HG02610 (cell line): ENCODE results near the gene MTHFR.

Source experiments
- ATAC-seq: cut with Tn5 transposase; IDR thresholded peaks from one replicate; pipeline ENCODE4 v1.9.1; 2021; ENCODE audit warnings: mild to moderate bottlenecking, moderate library complexity; ENCODE audit not compliant: unreplicated experiment

The MTHFR gene

DNA sequence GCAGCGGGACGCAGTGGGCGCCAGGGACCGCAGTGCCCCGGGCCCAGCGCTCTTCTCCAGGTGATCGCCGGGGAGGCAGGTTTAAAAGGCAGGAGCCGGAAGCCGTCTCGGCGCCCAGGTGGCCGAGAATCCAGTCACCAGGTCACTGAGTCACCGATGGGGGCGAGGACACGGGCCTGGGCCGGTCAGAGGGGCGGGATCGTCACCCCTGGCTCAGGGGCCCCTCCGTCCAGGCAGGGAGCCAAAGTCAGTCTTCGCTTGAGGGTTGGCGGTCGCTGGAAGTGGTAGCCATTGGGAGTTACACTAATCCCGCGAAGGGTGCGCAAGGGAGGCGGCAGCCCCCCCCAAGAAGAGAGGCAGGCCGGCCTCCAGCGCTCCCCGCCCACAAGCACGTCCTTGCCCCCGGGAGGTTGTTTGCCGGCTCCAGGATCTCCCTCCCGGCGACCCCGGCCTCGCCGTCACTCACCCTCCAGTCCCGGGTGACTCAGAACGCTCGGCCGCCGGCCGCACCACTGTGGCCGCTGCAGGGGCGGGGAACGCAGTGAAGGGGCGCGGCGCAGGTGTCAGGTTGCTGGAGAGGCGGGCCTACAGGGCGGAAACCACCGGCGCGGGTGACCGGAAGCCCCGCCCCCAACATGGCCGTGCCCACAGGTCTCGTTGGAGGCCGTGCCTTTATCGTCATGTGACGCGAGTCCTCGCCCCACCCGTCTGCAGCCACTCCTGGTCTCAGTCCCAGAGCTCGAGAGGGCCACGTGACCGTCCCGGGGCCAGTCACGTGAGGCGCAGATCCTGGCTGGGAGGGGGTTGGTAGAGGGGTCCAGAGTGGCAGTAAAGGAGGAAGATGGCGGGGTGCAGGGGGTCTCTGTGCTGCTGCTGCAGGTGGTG lies at the start of gene MTHFR, which contains the start of gene CLCN6:
TSS of gene MTHFR (minus strand) at position 543 of the 885 bp plus-strand sequence. CDS start 2,848 bp downstream, outside the sequence.
TSS of gene CLCN6 (plus strand) at position 770 of the 885 bp plus-strand sequence. CDS start at position 842, 72 bp downstream.
- peak; percentile 80 for ATAC-seq

DNA sequence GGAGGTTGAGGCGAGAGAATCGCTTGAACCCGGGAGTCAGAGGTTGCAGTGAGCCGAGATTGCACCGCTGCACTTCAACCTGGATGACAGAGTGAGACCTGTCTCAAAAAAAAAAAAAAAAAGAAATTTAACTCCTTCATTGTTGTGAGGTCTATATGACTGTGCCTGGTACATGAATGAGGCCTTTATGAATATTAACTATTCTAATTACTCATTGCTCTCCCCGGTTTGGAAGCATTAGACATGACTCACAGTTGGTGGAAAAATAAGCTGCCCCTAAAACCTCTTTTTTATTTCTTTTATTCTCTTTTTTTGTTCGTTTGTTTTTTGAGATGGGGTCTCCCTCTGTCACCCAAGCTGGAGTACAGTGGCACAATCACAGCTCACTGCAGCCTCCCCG lies 49.7 kb upstream of the MTHFR start:
- no peak for ATAC-seq

DNA sequence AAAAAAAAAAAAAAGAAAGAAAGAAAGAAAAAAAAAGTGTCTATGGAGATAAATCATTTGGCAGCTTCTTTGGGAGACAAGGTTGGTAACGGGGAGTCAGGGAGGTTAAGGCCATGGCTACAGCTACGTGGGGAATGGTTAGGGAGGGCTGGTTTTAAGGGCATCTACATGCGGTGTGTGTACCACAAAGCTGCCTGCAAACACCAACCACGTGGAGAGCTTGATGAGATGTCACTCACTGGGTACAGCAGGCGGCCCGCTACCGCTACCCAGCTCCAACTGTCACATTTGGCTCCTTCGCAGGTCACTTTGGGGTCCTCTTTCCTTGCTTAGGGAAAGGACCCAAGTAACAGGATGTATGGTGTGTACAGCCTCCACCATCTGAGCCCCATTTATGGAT lies 48.8 kb upstream of the MTHFR start:
- no peak for ATAC-seq

DNA sequence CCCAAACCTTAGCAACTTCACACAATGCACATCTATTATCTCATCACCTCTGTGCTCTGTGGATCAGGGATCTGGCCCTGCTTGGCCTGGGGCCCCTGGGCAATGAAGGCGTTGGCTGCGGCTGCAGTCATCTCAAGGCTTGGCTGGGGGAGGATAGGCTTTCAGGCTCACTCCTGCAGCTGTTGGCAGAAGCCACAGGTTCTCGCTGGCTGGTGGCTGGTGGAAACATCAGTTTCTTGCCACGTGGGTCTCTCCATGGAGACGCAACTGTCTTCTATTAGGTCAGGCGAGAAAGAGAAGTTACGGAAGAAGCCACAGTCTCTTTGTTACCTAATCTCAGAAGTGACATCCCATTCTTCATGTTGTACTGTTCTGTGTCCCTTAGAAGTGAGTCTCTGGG lies 45.4 kb upstream of the MTHFR start:
- no peak for ATAC-seq

DNA sequence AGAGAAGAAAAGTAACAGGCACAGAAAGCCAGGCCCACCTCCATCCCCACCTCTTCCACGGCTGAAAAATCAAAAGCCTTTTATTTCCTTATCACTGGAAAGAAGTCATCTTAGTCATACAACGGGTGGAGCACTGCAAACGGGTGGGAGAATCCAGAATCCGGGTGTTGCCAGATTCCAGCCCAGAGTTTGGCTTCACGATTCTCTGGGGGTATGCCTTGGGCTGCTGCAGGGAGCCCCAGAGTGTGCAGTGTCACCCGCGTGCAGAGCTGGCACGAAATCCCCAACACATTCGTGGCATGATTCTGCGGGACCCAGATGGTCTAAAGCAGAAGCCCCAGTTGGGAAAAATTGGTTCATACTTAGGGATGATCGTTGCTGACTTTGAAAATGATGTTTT lies 44.4 kb upstream of the MTHFR start:
- ATAC-seq = no peak

DNA sequence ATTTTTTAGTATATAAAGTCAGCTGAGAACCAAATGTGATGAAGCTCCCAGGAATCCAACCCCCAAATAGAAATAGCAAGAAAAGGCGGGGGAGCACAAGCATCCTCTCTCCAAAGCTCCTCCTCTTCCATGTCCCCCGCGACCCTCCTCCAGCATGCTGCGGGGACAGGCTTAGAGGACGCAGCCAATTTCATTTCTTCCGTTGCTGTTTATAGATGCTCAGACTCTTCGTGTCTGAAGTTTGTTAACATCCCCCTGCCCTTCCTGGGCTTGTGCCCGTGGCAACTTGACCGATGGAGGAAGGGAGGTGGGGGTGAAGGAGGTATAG lies 42.6 kb upstream of the MTHFR start:
- no peak for ATAC-seq

DNA sequence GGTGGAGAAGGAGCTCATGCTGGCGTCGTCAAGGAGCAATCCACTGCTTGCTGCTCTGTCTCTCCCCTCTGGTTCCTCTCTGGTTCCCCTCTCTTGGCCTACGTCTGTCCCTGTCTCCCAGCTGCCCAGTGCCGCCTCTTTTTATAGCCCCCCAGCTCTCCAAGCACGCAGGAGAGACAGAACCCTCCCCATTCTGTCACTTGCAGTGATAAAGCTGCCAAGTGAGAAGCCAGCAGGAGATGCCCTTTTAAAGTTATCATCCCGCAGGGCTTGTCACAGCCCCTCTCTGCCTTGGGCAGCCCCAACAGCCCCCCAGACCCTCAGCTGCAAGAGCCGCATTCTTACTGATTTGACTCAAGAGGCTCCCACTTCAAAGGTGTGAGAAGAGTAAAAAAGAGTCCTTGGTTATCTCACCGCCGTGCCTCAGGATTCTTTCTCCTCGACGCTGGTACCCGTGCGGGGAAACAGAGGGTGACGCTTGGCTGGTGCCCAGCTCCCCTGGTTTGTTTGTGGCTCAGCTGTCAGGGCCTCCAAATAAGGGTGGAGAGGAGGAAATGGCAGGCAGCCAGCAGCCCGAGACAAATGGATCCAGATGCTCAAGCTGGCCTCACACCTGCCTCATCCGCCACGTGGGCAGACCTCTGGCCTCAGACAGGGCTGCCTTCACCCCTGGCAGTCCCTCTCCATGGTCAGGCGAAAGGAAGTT lies 42.1 kb upstream of the MTHFR start, which contains the start of gene NPPA:
TSS of gene NPPA (minus strand) at position 117 of the 706 bp plus-strand sequence. CDS start at position 18, 99 bp downstream.
- ATAC-seq = no peak

DNA sequence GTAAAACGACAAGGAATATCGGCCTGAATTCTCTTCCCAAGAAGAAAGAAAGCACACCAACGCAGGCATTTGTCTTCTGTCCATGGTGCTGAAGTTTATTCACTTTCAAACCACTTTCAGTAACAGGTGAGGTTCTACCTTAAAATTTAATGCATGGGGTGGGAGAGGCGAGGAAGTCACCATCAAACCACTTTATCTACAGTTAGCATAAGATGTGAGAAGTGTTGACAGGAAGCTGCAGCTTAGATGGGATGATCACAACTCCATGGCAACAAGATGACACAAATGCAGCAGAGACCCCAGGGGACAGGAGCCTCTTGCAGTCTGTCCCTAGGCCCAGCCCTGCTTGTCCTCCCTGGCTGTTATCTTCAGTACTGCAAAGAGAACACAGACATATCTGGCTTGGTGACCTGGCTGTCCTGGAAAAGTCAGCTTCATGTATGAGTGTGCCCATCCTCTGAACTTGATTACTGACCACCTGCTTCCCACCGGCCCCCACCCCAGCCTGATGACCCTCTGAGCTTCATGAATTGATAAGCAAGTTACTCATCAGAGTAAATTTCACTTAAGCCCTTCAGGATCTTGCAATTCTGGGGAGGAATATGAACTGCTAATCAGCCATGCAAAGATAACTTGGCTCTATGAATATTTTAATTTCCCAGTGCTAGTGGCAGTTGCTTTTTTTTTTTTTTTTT lies 40.0 kb upstream of the MTHFR start:
- ATAC-seq = no peak

DNA sequence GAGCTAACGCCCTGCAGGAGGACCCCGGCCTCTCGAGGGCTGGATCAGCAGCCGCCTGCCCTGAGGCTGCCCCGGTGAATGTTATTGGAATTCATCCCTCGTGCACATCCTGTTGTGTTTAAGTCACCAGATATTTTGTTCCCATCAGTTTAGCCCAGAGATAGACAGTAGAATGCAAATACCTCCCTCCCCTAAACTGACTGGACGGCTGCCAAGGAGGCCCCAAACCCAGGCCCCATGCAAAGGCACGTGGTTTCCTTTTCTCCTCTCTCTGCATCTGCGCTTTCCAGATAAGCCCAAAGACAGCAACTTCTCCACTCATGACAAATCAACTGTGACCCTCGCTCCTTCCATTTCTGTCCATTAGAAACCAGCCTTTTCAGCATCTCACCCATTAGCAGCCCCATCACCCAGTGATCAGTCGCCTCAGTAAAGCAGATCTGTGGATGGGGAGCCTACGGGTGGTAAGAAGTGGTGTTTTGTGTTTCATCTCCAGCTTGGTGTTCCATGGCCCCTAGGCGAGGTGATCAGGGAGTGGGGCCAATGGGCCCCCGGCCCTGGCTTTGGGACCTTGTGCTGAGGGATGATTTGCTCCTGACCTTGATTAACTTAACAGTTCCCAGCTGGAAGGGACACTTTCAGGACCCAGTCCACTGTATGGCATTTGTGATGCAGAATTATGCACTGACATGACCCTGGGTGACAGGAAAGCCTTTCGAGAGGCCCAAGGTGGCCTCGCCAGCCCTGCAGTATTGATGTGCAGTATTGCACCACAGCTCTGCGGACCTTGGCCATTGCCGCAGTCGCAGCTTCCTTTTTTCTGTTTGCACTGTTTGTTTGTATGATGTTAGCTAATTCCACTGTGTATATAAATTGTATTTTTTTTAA lies 36.6 kb upstream of the MTHFR start:
- ATAC-seq = no peak

DNA sequence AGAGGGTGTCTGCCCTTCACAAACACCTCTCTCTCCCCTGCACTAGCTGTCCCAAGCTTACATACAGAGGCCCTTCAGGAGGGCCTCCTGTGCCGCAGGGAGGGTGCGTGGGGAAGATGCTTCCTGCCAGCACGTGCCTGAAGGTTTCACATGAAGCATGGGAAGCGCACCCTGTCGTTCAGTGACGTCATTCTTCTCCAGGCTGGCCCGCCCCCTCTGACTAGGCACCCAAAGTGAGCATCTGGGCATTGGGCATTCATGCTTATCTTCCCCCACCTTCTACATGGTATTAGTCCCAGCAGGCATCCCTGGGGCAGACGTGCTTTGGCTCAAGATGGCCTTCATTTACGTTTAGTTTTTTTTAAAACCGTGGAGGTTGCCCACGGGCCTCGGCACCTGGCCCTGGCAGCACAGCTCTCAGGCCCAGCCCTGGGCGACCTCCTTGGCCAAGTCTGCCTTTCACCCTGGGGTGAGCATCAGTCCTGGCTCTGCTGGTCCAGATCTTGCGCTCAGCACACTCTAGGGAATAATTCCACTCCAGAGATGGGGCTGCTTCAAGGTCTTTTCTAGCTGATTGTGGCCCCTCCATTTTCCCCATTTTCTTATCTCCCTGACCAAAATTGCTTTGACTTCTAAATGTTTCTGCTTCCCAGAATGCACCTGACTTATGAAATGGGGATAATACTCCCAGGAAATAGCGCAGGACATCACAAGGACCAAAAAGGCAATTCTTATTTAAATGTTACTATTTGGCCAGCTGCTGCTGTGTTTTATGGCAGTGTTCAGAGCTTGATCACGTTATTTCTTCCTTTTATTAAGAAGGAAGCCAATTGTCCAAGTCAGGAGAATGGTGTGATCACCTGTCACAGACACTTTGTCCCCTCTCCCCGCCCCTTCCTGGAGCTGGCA lies 35.7 kb upstream of the MTHFR start:
- ATAC-seq = no peak

DNA sequence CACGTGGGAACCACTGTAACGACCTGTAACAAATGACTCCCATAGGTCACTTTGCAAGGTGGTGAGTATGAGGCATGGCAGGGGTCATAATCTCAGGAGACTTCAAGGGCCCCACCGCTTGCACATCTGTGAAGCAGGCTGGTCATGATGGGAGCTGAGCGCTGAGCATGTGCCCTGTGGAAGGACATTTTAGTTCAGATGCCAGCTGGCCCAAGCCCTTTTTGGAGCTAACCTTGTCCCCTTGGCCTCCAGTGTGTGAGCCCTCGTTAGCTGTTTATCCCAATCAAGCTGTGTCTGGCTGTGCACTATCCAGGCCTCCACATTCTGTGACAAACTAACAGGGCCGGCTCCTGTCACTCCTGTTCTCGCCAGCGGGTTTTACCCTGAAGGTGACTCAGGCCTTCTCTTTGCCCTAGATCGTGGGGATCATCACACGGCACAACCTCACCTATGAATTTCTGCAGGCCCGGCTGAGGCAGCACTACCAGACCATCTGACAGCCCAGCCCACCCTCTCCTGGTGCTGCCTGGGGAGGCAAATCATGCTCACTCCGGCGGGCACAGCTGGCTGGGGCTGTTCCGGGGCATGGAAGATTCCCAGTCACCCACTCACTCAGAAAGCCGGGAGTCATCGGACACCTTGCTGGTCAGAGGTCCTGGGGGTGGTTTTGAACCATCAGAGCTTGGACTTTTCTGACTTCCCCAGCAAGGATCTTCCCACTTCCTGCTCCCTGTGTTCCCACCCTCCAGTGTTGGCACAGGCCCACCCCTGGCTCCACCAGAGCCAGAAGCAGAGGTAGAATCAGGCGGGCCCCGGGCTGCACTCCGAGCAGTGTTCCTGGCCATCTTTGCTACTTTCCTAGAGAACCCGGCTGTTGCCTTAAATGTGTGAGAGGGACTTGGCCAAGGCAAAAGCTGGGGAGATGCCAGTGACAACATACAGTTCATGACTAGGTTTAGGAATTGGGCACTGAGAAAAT lies 34.3 kb upstream of the MTHFR start:
- ATAC-seq = no peak

DNA sequence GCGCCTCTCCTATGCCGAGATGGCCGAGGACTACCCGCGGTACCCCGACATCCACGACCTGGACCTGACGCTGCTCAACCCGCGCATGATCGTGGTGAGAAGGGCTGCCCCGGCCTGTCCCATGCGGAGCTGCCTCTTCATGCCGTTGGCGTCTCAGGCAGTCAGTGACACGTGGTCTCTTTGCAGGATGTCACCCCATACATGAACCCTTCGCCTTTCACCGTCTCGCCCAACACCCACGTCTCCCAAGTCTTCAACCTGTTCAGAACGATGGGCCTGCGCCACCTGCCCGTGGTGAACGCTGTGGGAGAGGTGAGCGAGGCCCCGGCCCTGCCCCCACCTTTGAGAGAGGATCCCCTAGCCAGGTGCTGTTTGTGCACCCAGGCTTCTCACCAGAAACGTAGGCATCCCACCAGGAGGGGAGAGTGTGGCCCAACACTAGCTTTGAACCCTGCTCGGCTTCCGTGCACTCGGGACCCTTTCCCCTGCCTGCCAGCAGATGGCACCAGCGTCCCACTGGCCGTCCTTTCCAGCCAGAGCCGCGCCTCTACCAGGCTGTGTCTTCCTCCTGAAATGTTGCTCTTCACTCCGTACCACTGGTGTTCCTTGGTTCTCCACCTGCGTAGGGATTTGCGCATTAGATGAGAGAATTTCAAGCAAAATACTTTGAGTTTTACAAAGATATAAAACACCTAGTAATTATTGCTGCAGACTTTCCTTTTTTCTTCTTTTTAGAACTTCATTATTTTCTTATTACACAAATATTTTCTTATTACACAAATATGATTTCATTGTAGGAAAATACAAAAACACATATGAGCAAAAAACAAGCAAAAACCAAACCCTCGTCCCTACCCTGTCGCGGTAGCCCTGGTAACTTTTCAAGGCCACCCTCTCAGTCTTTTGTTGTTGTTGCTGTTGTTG lies 32.8 kb upstream of the MTHFR start:
- no peak for ATAC-seq

DNA sequence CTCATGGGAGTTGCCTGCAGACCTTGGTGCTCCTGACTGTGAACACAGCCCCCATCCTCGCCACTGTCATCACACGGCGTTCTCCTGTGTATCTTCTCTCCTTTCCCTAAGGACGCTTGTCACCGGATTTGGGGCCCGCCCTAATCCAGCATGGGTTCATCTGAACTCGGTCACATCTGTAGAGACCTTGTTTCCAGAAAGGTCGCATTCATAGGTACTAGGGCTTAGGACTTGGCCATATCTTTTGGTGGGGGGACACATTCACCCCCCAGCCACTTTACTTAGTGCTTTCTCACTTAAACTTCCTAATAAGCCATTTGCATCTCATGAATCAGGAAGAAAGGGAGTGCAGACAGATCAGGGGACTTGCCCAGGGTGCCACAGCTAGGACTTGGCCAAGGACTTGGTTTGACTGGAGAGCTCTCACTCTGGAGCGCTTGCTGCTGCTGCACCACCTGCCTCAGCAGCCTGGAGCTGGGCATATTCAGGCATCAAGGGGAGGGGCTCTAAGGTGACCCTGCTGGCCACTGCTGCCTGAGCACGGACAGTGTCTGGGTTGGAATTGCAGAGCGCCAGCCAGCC lies 32.1 kb upstream of the MTHFR start:
- no peak for ATAC-seq

DNA sequence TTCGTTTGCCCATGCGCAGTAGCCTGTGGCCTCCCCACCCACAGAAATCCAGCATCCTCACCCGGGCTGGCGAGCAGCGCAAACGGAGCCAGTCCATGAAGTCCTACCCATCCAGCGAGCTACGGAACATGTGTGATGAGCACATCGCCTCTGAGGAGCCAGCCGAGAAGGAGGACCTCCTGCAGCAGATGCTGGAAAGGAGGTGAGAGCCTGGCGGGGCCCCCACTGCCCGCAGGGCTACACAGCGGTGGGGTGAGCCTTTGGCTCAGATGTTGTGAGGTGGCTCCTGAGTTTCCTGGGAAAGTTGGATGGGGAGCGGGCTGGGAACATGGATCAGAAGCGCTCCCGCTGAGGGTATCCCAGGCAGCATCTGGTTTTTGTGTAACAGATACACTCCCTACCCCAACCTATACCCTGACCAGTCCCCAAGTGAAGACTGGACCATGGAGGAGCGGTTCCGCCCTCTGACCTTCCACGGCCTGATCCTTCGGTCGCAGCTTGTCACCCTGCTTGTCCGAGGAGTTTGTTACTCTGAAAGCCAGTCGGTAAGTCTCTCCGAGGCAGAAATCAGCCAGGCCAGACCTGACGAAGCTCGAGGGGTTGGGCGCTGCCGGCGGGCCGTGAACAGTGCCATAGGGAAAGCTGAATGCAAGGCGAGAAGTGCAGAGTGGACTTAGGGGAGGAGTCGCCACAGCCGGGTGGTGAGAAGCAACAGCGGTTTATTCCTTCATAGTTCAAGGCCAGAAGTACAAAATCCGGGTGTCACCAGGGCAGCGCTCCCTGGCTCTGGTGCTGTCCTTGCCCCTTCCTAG lies 31.4 kb upstream of the MTHFR start:
- ATAC-seq = no peak

DNA sequence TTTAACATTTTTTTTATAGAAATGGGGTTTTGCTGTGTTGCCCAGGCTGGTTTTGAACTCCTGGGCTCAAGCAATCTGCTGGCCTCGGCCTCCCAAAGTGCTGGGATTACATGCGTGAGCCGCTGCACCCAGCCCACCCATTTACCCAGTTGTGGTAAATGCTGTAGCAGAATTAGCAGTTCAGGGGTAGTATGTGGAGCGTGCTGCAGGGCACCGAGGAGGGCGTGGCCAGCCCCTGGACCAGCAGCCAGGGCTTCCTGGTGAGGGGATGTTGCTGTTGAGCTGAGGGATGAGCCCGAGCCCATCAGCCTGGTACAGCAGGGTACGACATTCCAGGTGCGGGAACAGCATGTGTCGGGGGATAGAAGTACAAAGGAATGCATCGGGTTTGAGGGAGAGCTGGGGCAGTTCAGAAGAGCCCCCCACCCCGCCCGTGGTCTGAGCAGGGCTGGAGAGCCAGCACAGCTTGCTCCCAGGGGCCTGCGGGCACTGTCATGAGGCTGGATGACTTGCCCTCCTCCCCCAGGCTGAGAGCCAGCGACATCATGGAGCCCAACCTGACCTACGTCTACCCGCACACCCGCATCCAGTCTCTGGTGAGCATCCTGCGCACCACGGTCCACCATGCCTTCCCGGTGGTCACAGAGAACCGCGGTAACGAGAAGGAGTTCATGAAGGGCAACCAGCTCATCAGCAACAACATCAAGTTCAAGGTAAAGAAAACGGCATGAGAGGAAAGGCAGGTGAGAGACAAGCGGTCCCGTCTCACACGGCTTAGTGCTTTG lies 29.9 kb upstream of the MTHFR start:
- no peak for ATAC-seq
